Mesodermal cell (in vitro differentiated cells): ENCODE results near the gene CLHC1.
"Not testable (repeated sequence)": the region's sequence is repeated elsewhere in the genome, so short reads cannot be mapped to it uniquely, and the experiment has no call there.

Experiments
- H3K27ac ChIP-seq: 2 replicates; pipeline ENCODE4 v1.7.0; 2013; ENCODE audit warnings: mild to moderate bottlenecking, low read depth, low read length, moderate library complexity; ENCODE audit not compliant: severe bottlenecking
- H3K36me3 ChIP-seq: 2 replicates; pipeline ENCODE4 v1.7.1; 2013; ENCODE audit warnings: mild to moderate bottlenecking, low read length, moderate library complexity; ENCODE audit not compliant: control insufficient read depth, insufficient read depth
- H3K4me1 ChIP-seq: one replicate; pipeline ENCODE4 v1.7.1; 2013; ENCODE audit warnings: mild to moderate bottlenecking, low read length; ENCODE audit not compliant: insufficient read depth, control insufficient read depth, poor library complexity, severe bottlenecking
- H3K4me3 ChIP-seq: 2 replicates; pipeline ENCODE4 v1.7.0; 2013; ENCODE audit warnings: low read length, control low read depth, mild to moderate bottlenecking; ENCODE audit not compliant: insufficient read depth, poor library complexity, severe bottlenecking; ENCODE audit errors: extremely low read depth
- H3K9me3 ChIP-seq: 2 replicates; pipeline ENCODE4 v1.7.1; 2013; ENCODE audit warnings: mild to moderate bottlenecking, low read length, moderate library complexity; ENCODE audit not compliant: control insufficient read depth
- WGBS, 2 experiments: methylation state at CpG; one replicate each; pipeline ENCODE4 v1.1.5; 2013; ENCODE audit warnings: missing lambda C conversion rate in 2 of 2; ENCODE audit not compliant: insufficient coverage in 2 of 2; 5-methylcytosine and 5-hydroxymethylcytosine counted together

The CLHC1 gene

DNA sequence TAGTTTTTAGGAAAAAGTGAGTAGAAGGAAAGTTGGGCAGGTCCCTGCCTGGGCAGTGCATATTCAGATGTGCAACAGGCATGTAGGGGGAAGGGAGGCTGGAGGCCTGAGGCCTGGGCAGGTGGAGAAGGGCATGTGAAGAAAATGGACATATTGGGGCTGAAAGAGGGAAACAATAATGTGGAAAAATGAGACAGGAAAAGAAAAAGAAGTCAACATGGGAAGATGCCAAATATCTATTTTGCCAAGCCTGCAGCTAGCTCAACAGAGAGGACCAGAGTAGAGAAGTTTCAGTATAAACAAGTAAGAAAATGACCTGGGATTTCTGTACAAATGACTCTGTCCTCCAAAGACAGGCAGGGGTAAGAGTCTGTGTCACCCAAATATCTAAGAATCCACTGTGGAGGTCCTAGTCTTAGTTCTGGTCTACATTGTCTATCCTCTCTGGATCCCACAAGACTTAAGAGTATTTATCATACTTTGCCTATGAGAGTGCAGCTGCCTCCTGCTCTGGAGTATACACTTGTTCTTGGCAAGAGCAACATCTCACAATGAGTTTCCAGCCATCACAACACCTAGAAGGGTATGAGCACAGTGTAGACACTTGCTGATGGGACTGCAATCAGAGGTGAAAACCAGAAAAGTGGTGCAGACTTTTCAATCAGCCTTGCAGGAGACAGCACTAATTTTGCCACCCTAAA, 80.2 kb downstream of the CLHC1 start:
- Histone ChIP-seq H3K27ac (no peak overlapping the region), H3K9me3 (no peaks in the 10 kb centered on the region), H3K4me1 (peaks cover 22% of the 10 kb centered on the region), H3K4me3 (no peak overlapping the region), H3K36me3 (no peaks in the 10 kb centered on the region)

DNA sequence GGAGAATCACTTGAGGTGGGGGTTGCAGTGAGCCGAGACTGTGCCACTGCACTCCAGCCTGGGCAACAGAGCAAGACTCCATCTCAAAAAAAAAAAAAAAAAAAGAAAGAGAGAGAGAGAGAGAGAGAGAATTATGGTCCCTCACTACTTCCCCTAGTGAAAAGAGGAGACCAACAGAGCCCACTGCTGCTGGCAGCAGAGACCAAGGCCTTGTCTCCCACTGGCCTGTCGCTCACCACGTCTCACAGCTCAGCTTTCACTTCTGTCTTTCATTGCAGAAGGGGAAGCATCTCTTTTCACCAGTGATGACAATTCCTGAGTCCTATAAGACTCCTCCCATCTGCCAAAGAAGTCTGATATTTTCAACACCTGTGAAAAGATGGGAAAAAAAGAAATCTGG, 81.3 kb downstream of the CLHC1 start:
- Histone ChIP-seq H3K27ac (no peak overlapping the region), H3K36me3 (no peaks in the 10 kb centered on the region), H3K4me3 (no peak overlapping the region), H3K4me1 (peaks cover 16% of the 10 kb centered on the region), H3K9me3 (no peaks in the 10 kb centered on the region)
- WGBS, 2 experiments: 100% methylated on average over 1 of the region's 3 CpGs; no CpG with 5 or more reads in 1 of the 2 experiments

GRCh38 chr2:55148269-55148668, 83.8 kb downstream of the CLHC1 start:
- no peaks in the 10 kb centered on the region for H3K9me3 ChIP-seq
- H3K27ac ChIP-seq: no peak overlapping the region
- H3K4me1 ChIP-seq: peaks cover 7% of the 10 kb centered on the region
- H3K36me3 ChIP-seq: no peaks in the 10 kb centered on the region
- WGBS, 2 experiments: 93 to 100% methylated on average over 1 to 2 of the region's 2 CpGs
- H3K4me3 ChIP-seq: no peak overlapping the region

- 60 to 92% methylated on average over 1 to 2 of the region's 3 CpGs for WGBS, 2 experiments
- Histone ChIP-seq H3K27ac (no peak overlapping the region), H3K9me3 (no peaks in the 10 kb centered on the region), H3K4me3 (no peak overlapping the region), H3K36me3 (no peaks in the 10 kb centered on the region), H3K4me1 (peaks cover 7% of the 10 kb centered on the region)
These were observed 84.6 kb downstream of the CLHC1 start for GRCh38 chr2:55147531-55147930.

DNA sequence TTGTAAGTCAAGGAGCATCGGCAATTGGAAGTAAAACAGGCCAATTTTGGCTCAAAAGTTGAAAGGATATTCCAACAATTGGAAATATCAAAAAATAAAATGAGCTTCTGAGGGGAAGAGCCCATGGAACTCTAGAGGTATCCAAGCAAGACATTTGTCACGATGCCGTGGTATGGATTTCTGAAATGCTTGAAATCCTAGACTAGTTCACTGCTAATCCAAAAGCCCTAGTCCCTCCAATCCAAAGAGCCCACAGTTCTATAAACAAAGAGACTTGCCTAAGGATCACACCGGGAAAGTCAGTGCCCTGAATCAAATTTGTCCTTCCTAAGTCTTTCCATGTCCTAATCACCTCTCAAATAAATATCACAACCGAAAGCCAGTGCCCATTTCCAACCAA, 85.1 kb downstream of the CLHC1 start:
- Histone ChIP-seq H3K9me3 (no peaks in the 10 kb centered on the region), H3K4me3 (no peak overlapping the region), H3K36me3 (no peaks in the 10 kb centered on the region), H3K4me1 (peaks cover 7% of the 10 kb centered on the region), H3K27ac (no peak overlapping the region)
- WGBS, 2 experiments: 79 to 100% methylated on average over 3 to 4 of the region's 5 CpGs

DNA sequence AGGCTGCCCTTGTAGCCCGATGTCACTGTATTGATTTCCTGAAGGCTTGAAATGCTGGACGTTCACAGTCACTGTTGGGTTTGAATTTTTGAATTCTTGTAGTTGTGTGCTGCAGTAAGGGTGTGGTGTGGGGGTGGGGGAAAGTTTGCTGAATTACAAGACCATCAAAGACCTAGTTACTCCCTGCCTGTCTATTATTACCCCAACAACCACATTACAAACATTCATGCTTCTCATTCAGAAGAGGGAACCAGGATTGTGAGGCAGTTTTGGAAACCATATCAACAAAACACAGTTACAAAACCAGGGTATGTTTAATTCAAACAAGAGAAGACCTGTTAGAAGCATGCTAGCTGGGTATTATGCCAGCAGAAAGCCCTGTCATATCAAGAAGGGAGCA, 85.8 kb downstream of the CLHC1 start:
- H3K27ac ChIP-seq: no peak overlapping the region
- 83 to 86% methylated on average over 1 to 2 of the region's 2 CpGs for WGBS, 2 experiments
- no peaks in the 10 kb centered on the region for H3K9me3 ChIP-seq
- no peaks in the 10 kb centered on the region for H3K36me3 ChIP-seq
- H3K4me1 ChIP-seq: peaks cover 7% of the 10 kb centered on the region
- H3K4me3 ChIP-seq: no peak overlapping the region

DNA sequence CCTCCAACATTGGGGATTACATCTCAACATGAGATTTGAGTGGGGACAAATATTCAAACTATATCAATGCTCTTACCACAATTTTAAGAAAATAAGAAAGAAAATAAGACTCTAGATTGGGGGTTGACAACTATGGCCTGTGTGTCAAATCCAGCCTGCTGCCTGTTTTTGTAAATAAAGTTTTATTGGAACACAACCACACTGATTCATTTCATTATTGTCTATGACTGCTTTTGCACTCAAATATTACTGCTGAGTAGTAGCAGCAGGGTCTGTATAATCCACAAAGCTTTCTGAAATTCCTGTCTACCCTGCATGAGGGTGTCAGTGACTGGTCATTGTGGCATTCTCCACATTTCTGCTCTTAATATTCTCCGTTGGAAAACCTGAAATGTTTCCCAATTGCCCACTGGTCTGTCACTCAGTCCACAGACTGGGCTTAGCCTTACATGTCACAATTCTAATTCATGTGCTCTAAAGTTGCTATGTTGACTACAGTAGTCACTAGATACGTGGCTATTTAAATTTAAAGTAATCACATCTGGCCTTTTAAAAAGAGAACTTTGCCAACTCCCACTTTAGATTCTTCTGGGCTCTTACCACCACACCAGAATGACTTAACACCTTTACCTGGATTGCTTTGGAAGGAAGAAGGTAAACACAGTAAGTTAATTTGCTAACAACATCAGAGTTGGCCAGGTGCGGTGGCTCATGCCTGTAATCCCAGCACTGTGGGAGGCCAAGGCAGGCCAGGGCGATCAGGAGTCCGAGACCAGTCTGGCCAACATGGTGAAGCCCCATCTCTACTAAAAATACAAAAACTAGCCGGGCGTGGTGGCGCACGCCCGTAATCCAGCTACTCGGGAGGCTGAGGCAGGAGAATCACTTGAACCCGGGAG, 86.9 kb downstream of the CLHC1 start:
- Histone ChIP-seq H3K4me3 (no peak overlapping the region), H3K9me3 (no peaks in the 10 kb centered on the region), H3K36me3 (no peaks in the 10 kb centered on the region), H3K4me1 (peaks cover 7% of the 10 kb centered on the region), H3K27ac (no peak overlapping the region)
- WGBS, 2 experiments: 95 to 96% methylated on average over 9 to 10 of the region's 12 CpGs

- H3K27ac ChIP-seq, H3K9me3 ChIP-seq, H3K4me3 ChIP-seq, H3K4me1 ChIP-seq, H3K36me3 ChIP-seq: not testable (repeated sequence)
- WGBS, 2 experiments: 83% methylated on average over 1 of the region's 2 CpGs; no CpG with 5 or more reads in 1 of the 2 experiments
These were observed 88.4 kb downstream of the CLHC1 start for GRCh38 chr2:55143706-55144105.

DNA sequence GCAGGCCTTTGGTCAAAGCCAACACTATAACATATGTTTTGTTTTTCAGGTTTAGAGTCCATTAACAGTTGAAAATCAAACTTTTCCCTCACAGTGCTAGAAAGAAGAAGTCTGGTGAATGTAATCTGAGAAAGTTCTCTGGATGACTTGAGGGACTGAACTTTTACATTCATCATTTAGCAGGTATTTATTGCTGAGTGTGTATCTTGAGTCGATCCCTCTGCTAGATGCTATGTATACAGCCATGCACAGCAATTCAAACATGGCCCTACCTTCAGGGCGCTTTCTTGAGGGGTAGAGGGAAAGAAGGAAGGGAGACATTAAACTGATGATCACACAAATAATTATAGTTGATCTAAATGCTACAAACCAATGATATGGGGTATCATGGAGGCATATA, 89.6 kb downstream of the CLHC1 start:
- Histone ChIP-seq H3K27ac (no peak overlapping the region), H3K9me3 (no peaks in the 10 kb centered on the region), H3K36me3 (no peaks in the 10 kb centered on the region), H3K4me3 (no peak overlapping the region), H3K4me1 (peaks cover 10% of the 10 kb centered on the region)
- no CpG with 5 or more reads among the region's 2 CpGs for WGBS, 2 experiments

- Histone ChIP-seq H3K36me3 (no peaks in the 10 kb centered on the region), H3K27ac (no peak overlapping the region), H3K4me1 (peaks cover 17% of the 10 kb centered on the region), H3K9me3 (no peaks in the 10 kb centered on the region), H3K4me3 (no peak overlapping the region)
- WGBS, 2 experiments: 91 to 92% methylated on average over 7 of the region's 9 CpGs
These were observed 90.3 kb downstream of the CLHC1 start for GRCh38 chr2:55141572-55142413.
